Measurements from ENCODE around the gene RNF31.
A peak's percentile ranks its signal among the peaks of the same experiment; 100 is the strongest.

Gene RNF31

DNA sequence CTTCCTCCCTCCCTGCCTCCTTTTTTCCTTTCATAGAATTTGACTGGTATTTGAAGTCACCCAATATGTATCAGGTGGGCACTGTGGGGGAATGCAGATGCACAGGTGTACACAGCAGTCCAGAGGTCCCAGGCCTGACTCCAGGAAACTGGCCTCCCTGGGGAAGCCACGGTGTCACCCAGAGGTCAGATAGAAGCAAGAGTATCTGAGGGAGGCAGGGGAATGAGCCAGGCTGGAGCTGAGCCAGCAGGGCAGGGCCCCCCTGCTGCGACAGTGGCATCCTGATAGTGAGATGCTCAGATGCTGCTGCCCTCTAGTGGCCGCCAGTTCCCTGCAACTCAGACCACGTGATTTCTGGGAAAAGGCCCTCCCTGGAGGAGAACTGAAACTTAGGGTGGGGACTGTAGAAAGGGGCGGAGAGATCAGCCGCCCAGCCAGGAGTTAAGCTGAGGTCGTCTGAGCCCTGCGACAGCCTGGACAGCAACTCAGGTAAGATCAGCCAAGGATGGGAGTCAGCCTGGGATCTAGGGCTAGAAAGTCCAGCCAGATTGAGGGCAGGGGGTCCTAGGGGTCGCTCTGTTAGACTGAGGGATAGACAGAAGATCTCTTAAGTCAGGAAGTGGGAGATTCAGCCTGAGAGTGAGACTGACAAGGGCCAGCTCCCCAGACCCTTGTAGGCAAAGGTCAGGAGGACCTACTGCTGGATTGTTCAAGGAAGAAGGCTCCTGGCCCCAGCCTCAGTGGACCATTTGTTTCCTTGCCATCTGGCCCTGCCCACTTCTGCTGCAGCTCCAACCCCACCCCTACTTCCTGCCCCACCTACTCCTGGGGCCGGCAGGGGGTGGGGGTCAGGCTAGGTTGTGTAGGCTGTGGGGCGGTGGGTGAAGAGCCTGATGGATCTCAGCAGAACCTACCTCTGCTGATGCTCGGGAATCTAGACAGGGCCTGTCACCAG is 13.8 kb downstream of the RNF31 start, which contains the start of gene IRF9:
Gene IRF9 (plus strand): TSS at position 416 of the 955 bp plus-strand sequence. CDS start 880 bp downstream, outside the sequence.
- DNase-seq: peak; percentile 89

DNA sequence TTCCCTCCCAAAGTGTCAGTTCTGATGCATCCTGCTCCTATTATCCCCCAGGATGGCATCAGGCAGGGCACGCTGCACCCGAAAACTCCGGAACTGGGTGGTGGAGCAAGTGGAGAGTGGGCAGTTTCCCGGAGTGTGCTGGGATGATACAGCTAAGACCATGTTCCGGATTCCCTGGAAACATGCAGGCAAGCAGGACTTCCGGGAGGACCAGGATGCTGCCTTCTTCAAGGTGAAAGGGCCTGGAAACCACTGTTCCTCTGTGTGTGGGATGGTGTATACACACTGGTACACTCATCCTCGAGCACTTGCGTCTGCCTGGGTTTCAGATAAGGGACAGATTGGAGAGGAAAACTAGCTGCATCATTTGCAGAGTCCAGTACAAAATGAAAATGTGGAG is 14.8 kb downstream of the RNF31 start:
- DNase-seq: no peak

DNA sequence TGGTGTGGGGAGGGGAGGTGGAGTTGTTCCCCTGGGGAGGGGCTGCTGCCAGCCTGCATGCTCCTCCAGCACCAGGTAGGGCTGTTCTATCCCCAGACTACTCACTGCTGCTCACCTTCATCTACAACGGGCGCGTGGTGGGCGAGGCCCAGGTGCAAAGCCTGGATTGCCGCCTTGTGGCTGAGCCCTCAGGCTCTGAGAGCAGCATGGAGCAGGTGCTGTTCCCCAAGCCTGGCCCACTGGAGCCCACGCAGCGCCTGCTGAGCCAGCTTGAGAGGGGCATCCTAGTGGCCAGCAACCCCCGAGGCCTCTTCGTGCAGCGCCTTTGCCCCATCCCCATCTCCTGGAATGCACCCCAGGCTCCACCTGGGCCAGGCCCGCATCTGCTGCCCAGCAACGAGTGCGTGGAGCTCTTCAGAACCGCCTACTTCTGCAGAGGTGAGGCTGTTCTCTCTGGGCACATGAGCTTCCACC is 17.3 kb downstream of the RNF31 start:
- no peak for DNase-seq

DNA sequence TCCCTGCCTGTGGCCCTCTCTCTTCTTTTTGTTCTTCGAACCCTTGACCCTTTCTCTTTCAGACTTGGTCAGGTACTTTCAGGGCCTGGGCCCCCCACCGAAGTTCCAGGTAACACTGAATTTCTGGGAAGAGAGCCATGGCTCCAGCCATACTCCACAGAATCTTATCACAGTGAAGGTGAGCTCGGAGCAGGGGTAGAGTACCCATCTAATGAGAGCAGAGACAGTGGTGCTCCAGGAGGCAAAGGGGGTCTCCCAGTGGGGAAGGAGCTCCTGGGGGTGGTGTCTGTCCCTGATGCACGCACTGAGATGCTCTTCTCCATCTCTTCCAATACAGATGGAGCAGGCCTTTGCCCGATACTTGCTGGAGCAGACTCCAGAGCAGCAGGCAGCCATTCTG is 18.5 kb downstream of the RNF31 start:
- no peak for DNase-seq

DNA sequence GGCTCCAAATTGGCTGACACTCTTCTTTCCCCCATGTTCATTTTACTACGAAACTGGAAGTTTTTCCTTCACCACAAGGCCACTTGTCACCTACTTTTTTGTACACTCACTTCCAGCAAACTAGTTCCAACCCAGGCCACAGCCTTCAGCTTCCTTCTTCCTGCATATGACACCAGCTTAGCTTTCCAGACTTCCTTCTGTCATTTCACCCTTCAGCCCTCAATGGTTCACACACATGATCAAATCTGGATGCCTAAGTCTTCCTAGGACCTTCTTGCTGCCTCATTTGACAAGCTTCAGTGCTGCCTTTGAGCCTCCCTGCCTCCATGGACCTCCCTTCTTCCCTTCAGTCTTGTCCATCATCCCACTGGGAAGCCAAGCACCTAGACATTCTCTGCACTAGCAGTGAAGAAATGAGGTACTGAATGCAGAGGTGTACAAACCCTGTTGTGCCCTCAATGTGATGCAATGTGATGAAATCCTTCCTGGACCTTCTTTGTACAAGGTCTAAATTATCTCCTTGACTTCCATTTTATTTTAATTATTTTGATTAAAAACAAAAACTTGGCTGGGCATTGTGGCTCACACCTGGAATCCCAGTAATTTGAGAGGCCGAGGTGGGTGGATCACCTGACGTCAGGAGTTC is 20.3 kb downstream of the RNF31 start:
- DNase-seq: no peak

DNA sequence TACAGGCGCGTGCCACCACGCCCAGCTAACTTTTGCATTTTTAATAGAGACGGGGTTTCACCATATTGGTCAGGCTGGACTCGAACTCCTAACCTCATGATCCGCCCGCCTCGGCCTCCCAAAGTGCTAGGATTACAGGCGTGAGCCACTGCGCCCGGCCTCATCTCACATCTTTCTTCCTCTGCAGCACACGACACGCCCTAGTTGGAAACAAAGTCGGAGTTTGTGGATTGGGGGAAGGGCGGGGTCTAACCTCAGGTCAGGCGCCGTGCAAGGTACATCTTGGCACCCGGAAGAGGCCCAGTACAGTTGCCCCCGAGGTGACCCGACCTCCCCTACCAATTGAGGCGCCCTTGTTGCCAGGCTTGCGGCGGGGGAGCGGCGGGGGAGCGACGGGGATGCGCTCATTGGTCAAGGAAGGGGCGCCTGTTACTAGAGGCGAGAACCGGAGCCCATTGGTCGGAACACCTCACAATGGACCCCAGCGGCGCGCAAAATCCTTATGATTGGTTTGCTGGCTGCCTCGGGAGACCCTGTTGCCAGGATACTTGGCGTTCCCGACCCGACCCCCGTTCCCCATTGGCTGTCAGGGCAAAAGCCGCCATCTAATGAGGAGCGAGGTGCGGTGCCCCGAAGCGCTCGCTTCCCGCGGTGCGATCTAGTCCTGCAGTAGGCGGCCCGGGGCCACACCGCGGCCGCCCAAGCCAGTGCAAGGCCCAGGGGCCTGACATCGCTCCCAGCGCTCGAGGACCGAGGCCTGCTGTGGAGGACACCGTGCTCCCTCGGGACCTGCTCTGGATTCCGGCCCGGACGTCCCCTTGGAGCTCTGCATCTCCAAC is 24.3 kb downstream of the RNF31 start, which contains the start of gene REC8:
Gene REC8 (plus strand): TSS at position 659 of the 839 bp plus-strand sequence. CDS start 473 bp downstream, outside the sequence.
- peak; percentile 96 for DNase-seq

DNA sequence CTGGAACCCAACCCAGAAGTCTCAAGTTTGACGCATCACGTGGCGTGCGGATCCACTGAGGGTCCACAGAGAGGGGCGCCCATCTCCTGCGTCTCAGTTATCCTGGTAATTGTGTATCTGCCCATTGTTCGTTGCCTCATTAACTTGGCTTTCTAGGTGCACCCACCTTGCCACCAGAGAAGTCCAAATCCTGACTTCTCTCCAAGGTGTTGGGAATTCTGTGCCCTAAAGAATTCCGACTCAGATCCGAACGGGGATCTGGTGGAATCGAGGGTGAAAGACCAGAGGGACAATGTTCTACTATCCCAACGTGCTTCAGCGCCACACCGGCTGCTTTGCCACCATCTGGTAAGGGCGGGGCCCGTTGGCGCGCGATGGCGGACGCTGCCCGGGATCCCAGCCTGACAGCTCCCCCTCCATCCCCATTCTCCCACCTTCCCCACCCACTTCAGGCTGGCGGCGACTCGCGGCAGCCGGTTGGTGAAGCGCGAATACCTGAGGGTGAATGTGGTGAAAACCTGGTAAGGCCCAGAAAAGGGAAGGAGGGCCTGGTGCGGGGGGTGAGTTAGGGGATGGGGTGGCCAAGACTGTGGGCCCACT is 25.1 kb downstream of the RNF31 start:
- no peak for DNase-seq

DNA sequence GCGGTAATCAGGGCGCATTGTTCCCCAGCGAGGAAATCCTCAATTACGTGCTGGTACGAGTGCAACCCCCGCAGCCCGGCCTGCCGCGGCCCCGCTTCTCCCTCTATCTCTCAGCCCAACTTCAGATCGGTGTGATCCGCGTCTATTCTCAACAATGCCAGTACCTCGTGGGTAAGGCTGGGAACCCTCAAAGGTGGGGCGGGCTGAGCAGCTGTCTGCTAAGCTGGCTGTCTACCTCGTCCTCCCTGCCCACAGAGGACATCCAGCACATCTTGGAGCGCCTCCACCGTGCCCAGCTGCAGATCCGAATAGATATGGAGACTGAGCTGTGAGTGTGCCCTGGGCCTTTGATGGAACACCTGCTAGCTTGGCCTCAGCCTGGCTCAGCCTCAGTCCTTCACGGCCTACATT is 25.6 kb downstream of the RNF31 start:
- DNase-seq: no peak

DNA sequence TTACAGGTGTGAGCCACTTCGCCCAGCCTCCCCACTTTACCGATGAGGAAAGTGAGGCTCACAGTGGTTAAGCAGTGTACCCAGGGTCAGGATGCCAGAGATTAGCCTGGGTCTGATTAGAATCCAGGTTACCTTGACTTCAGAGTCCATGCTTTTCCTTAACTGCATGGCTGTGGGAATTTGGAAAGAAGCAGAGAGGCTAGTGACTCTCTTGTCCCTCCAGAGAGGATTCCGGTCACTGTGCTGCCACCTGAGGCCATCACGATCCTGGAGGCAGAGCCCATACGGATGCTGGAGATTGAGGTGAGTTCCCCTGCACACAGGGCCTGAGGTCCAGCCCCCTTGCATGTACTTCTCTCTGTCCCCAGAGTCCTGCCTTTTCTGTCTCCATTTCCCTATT is 29.3 kb downstream of the RNF31 start:
- no peak for DNase-seq

DNA sequence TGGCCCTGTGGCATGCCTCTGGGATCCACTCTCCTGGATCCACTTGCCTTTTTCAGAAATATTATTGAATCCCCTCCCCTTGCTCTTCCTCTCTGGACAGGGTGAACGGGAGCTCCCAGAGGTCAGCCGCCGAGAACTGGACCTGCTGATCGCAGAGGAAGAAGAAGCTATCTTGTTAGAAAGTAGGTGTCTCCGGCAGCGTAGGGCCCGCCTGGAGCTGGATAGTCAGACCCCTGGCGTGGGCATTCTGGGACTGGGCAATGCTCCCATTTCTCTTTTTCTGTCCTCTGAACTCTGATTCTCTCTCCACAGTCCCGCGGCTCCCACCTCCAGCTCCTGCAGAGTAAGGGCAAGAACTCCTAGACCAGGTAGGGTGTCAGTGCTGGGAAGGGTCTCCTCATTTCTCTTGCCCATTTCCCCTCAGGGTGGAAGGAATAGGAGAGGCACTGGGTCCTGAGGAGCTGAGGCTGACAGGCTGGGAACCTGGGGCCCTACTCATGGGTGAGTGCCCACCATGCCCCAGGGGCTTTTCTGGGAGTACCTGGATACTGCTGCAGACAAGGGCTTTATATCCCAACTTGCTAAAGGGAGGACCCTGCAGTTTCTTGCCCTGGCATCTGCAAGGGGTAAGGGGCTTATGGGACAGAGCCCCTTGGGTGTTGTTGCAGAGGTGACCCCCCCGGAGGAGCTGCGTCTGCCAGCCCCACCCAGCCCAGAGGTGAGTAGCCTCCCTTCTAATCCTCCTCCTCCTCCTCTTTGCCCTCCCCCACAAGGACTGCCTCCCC is 29.9 kb downstream of the RNF31 start:
- DNase-seq: no peak

DNA sequence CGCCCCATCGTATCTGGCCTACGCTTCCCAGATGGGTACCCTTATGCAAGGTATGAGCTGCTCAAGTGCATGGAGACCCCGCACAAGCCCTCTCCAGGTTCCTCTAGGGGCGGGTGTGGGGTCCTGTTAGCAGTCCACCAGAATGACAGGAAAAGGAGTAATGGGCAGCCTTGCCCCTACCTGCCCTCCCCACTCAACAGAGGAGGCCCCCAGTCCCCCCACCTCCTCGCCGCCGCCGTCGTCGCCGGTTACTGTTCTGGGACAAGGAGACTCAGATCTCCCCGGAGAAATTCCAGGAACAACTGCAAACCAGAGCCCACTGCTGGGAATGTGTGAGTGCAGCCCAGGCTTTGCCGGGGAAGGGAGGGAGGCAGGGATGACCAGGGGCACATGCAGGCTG is 30.6 kb downstream of the RNF31 start:
- no peak for DNase-seq

DNA sequence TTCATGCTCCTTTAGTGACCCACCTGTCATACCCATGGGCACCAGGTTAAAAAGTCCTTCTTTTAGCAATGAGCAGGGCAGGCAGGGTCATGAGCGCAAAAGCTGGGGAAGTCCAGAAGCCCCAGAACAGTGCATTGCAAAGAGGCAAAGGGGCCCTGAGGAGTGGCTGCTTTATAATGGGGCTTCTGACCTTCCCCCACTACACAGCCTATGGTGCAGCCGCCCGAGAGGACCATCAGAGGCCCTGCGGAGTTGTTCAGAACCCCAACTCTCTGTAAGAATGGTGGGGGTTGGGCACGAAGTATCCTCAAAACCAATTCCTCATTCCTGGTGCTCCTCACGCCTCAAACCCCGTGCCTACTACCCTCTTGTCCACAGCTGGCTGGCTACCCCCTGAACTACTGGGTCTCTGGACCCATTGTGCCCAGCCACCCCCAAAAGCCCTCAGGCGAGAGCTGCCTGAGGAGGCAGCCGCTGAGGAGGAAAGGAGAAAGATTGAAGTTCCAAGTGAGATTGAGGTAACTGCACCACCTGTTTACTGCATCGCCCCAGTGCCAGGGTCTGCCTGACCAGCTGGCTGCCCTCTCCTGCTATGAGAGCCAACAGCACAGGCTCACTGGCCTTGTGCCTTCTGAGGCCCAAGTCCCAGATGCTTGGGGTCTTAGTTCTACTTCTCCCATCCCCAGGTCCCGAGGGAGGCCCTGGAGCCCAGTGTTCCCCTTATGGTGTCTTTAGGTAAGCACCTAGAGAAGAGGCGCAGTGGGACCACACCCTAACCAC is 31.3 kb downstream of the RNF31 start:
- DNase-seq: no peak

DNA sequence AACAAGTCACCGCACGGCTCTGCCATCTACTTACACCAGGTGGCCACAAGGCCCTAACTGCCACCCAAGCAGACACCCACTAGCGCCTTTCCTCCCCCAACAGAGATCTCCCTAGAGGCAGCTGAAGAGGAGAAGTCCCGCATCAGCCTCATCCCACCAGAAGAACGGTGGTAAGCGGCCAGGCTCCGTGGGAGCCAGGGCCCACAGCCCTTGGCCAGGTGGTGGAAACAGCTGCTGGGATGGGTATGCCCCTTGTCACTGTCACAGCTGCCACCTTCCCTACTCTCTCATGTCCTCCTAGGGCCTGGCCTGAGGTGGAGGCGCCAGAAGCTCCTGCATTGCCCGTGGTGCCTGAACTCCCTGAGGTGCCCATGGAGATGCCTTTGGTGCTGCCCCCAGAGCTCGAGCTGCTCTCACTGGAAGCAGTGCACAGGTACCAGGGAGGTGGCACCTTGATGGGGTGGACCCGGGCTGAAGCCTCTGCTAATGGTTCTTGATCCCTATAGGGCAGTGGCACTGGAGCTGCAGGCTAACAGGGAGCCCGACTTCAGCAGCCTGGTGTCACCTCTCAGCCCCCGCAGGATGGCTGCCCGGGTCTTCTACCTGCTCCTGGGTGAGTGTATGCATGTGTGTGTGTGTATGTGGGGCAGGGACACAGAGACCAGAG is 32.1 kb downstream of the RNF31 start:
- no peak for DNase-seq

DNA sequence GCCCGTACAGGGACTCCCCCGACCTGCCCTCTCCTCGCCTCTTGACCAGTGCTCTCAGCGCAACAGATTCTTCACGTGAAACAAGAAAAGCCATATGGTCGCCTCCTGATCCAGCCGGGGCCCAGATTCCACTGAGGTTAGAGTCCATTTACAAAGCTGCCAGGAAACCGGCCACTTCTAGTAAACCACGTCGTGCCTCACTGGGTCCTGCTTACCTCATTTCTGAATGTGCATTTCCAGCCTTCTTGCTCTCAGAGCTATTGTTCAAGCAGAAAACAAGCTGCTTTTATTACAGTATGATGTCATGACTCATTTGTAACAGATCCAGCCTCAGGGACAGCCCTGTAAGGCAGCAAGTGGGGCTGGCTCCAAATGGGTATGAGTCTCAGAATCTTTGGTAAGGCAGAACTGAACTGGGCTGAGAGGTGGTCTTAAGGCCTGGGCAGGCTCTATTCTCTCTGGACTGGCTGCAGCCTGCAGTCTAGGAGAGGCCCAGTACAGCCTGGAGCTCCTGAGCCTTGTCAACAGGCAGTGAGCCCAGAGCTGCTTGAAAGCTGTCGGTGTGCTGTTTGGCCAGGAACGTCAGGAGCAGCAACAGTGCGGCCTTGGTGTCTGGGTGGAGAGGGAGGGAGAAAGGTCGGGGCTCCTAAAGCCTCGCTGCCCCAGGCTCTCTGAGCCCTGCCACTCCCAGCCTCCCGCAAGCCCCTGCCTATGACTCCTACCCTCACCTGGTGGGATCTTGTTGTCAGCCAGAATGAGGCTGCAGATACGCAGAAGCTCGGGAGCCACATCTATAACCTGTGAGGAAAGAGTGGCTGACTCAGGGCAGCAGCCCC is 32.9 kb downstream of the RNF31 start:
- DNase-seq: no peak

DNA sequence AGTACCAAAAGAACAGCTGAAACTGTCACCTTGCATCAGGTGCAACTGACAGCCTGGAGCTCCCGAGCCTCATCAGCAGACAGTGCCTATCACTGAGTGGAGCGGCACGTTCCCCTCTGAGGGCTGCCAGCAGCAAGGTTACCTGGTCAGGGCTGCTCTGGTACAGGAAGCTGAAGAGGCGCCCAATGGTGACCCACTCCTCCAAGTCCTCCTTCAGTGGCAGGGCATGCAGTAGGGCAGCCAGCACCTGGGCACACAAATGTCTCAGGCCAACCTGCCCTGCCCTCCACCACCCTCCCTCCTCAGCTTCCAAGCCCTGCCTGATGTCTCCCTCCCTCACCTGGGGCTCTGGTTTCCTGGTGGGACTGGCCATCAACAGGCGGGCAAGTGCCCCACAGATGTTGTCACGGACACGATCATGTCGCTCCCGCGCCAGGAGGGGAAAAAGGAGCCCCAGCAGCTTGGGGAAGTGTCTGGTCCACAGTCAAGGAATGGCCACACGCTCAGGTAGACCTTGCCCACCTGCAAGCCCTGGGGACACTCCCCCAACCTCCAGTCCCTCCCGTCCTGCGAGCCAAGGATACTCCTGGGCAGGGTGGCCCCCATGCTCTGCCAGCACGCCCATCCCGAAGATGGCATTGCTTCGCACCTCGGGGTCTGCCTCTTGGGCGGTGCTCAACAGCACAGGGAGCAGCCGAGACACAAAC is 34.2 kb downstream of the RNF31 start:
- DNase-seq: no peak

DNA sequence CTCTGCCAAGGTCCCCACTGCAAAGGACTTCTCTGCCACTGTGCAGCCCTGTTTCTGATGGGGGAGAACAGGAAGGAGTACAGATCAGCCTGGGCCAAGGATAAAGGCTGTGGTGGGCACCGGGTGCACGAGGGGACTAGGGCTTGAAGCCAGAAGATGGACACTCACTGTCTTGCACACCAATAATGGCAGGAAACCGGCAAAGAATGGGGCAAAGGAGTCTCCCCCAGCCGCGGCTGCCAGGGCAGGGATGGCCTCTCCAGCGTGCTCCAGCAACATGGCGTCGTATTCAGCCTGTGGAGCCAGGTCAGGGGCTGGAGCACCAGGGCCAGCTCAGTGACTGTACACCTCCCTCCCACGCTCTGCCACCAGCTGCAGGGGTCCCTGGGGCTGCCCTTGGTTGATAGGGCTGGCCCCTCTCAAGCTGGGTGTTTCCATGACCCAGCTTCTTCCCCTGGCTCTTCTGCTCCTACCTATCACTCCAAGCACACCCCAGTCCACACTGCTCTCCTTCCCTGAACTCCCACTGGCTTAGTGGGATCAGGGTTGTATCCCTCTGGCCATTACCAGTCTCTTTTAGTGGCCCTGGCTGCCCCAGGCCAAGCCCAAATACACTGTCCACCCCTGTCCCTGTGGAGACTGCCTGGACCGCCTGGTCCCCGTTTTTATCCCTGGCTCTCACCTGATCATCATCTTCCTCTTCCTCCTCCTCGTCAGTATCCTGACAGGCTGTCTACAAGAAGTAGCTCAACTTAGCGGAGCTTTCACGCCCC is 35.0 kb downstream of the RNF31 start:
- no peak for DNase-seq

DNA sequence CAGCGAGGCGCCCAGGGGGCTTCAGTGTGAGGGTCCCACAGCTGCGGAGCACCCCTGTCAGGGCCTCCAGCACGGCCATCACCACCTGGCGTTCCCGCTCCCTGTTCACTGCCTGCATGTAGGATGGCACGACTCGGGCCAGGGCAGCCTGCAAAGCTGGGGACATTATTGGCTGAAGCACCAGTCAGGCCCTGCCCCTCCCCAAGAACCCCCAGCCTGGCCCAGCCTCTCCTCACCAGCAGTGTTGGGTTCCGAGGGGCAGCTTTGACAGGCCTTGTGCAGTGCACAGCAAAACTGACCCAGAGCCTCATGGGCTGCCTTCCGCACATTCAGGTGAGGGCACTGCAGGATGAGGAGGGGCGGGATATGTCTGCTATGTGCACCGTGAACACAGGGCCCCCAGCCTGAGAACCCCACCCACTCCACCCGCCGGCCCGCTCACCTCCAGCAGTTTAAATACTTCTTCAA is 35.8 kb downstream of the RNF31 start:
- DNase-seq: no peak

Data from NCI-H1092 treated with DMSO at 0.1 percent for 48 hours (cell line).